Measurements from ENCODE around the gene TAC4.

Gene TAC4

GRCh38 chr17:49798182-49798581, 49.7 kb downstream of the TAC4 start:
- DNase-seq = no peak

GRCh38 chr17:49795372-49795771, 52.5 kb downstream of the TAC4 start:
- no peak for DNase-seq

- DNase-seq = no peak
These were observed 54.6 kb downstream of the TAC4 start for GRCh38 chr17:49793309-49793708.

- DNase-seq = no peak
These were observed 58.7 kb downstream of the TAC4 start for GRCh38 chr17:49789243-49789578.

- DNase-seq = peak; percentile 99
These were observed 59.2 kb downstream of the TAC4 start, which contains the start of gene KAT7 for GRCh38 chr17:49788478-49789242. TSS of gene KAT7 (plus strand) at chr17:49788681. CDS start at chr17:49788835, 154 bp downstream.

Data from NCI-H1105 treated with DMSO at 0.1 percent for 48 hours (cell line).